ENCODE measurements around the gene SIX6. TPM values are rescaled to one million over a fixed set of nuclear protein-coding genes. Genes with fewer than 3 reads are reported as not detected.

SIX6 gene
- total RNA-seq, 1 experiment from 2014 or later: not detected

DNA sequence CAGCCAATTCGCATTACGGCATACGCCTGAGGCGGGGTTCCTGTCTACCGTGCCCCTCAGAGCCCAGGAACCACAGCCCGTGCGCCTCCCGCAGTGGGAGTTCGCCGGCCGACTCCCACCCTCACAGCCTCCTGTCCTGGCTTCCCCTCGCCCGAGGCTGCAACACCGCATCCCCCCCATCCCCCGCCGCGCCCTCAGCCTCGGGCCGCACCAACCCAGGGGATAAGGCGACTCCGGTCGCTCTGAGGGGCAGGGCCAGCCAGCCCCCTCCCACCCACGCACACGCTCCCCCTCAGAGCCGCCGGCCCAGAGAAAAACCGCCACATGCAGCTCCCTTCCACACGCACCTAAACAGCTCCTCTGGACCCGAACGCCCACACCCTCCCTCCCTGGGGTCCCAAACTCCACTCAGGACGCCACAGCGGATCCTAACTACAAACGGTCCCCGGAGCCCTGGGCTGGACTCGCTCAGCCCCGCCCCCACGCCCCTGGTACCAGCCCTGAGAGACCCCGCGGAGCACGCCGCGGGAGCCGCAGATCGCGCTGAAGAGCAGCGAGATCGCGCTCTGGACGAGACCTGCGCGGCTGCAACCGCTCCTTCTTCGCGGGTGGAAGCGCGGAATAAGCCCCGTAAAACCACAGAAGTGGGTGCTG is 23.2 kb upstream of the SIX6 start, which contains the start of gene C14orf39:
C14orf39 (minus strand) TSS at position 466 of the 654 bp plus-strand sequence. CDS start 985 bp downstream, outside the sequence.
- H3K4me1 ChIP-seq (ENCODE audit: insufficient read depth, low read length): no peaks in the 10 kb centered on the region
- peak within 1 kb of the TSS; percentile 67 for H3K4me2 ChIP-seq (ENCODE audit: insufficient read depth, insufficient read length, low read length)
- no peak within 1 kb of the TSS for H4K8ac ChIP-seq (replicated peaks; ENCODE audit: insufficient read length, low read depth, low read length)
- Mint-ChIP-seq H3K36me3 (ENCODE audit: insufficient read depth in 1 of 3, low read depth in 3 of 3) (peaks cover 0 to 2% (median 0%) of the 10 kb centered on the region in 3 experiments; a peak in 1 of 7 replicates), H3K4me3 (peak within 1 kb of the TSS; percentile 68 to 86), H3K4me1 (no peaks in the 10 kb centered on the region), H3K27me3 (ENCODE audit: low read depth) (peaks cover 11% of the 10 kb centered on the region), H3K27ac (peak within 1 kb of the TSS in 1 of 3 experiments; percentile 75; a peak in 1 of 7 replicates), H3K9me3 (peaks cover 2% of the 10 kb centered on the region in 2 experiments; a peak in 4 of 5 replicates)
- no peak within 1 kb of the TSS for H2AK5ac ChIP-seq (ENCODE audit: insufficient read length, low read length)
- no peak within 1 kb of the TSS for H2BK5ac ChIP-seq (ENCODE audit: insufficient read length, low read length)
- H3K79me2 ChIP-seq (ENCODE audit: insufficient read depth, low read length): no peaks in the 10 kb centered on the region
- peak within 1 kb of the TSS; percentile 36 for H2AFZ ChIP-seq (ENCODE audit: low read length)
- WGBS (ENCODE audit: extremely low coverage, insufficient read length, low lambda C conversion rate): no CpG with 5 or more reads among the region's 57 CpGs
- H2BK20ac ChIP-seq (ENCODE audit: low read depth, low read length, poor library complexity, severe bottlenecking): no peak within 1 kb of the TSS
- peaks cover 8% of the 10 kb centered on the region for H3K23me2 ChIP-seq (ENCODE audit: insufficient read length, low read depth, low read length, poor library complexity, severe bottlenecking)
- peak within 1 kb of the TSS; percentile 39 for H3K18ac ChIP-seq (ENCODE audit: insufficient read length, low read depth, low read length)
- peak within 1 kb of the TSS; percentile 1 for H3K9ac ChIP-seq (ENCODE audit: extremely low read depth, insufficient read length, low read length)
- no peak within 1 kb of the TSS for H2BK120ac ChIP-seq (ENCODE audit: low read depth, low read length, poor library complexity, severe bottlenecking)
- H3T11ph ChIP-seq (ENCODE audit: low read length): no peak within 1 kb of the TSS
- no peak within 1 kb of the TSS for H4K91ac ChIP-seq (ENCODE audit: insufficient read length, low read depth, low read length)
- TF ChIP-seq, protein P1, sequence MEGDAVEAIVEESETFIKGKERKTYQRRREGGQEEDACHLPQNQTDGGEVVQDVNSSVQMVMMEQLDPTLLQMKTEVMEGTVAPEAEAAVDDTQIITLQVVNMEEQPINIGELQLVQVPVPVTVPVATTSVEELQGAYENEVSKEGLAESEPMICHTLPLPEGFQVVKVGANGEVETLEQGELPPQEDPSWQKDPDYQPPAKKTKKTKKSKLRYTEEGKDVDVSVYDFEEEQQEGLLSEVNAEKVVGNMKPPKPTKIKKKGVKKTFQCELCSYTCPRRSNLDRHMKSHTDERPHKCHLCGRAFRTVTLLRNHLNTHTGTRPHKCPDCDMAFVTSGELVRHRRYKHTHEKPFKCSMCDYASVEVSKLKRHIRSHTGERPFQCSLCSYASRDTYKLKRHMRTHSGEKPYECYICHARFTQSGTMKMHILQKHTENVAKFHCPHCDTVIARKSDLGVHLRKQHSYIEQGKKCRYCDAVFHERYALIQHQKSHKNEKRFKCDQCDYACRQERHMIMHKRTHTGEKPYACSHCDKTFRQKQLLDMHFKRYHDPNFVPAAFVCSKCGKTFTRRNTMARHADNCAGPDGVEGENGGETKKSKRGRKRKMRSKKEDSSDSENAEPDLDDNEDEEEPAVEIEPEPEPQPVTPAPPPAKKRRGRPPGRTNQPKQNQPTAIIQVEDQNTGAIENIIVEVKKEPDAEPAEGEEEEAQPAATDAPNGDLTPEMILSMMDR (conservative IDR thresholded peaks at IDR 0.05): no peak
- H3K56ac ChIP-seq (ENCODE audit: insufficient read length, low read depth, low read length): no peak within 1 kb of the TSS
- no peak within 1 kb of the TSS for H3K23ac ChIP-seq (ENCODE audit: insufficient read length, low read depth, low read length)
- no peaks in the 10 kb centered on the region; the same call in 1 of the 2 replicates for H3K27me3 ChIP-seq (ENCODE audit: insufficient read depth, low read length)
- no peak within 1 kb of the TSS for H2BK12ac ChIP-seq (ENCODE audit: insufficient read length, low read depth, low read length)
- H3K27ac ChIP-seq (ENCODE audit: insufficient read length, low read depth, low read length): no peak within 1 kb of the TSS
- H3K14ac ChIP-seq (ENCODE audit: insufficient read depth, low read length): peak within 1 kb of the TSS; percentile 63; the same call in 1 of the 2 replicates
- no peak within 1 kb of the TSS for H4K5ac ChIP-seq (ENCODE audit: insufficient read length, low read depth, low read length)
- H3K9me3 ChIP-seq (ENCODE audit: control insufficient read depth, low read depth, low read length): no peaks in the 10 kb centered on the region
- no peak within 1 kb of the TSS for H3K4ac ChIP-seq (ENCODE audit: low read depth, low read length)
- H3K79me1 ChIP-seq (ENCODE audit: insufficient read depth, low read depth, low read length, poor library complexity, severe bottlenecking): no peaks in the 10 kb centered on the region
- DNase-seq: peak; percentile 71
- H2BK15ac ChIP-seq (ENCODE audit: low read depth, low read length): no peak within 1 kb of the TSS
- H4K20me1 ChIP-seq (ENCODE audit: control insufficient read depth, insufficient read depth, insufficient read length): no peaks in the 10 kb centered on the region
